Activated CD4-positive, alpha-beta T cell treated with anti-CD3 and anti-CD28 coated beads for 24 hours (primary cell): ENCODE measurements around the gene CCN2.
A peak's percentile ranks its signal among the peaks of the same experiment; 100 is the strongest.
"Not testable (repeated sequence)": the region's sequence is repeated elsewhere in the genome, so short reads cannot be mapped to it uniquely, and the experiment has no call there.

Source experiments
- DNase-seq, 2 donors: peaks; one replicate each; pipeline ENCODE4 v3.0.0-alpha.2; 2020; ENCODE audit warnings: low read depth in 2 of 2

The CCN2 gene

GRCh38 chr6:131909408-131910218 is 41.6 kb downstream of the CCN2 start:
- peak; percentile 56 to 69 for DNase-seq

- DNase-seq = not testable (repeated sequence)
These were observed 42.4 kb downstream of the CCN2 start for GRCh38 chr6:131908787-131909186.

- DNase-seq = not testable (repeated sequence)
These were observed 47.4 kb downstream of the CCN2 start for GRCh38 chr6:131903734-131904133.

GRCh38 chr6:131901326-131901873 is 49.8 kb downstream of the CCN2 start:
- DNase-seq = not testable (repeated sequence)

- no peak for DNase-seq
These were observed 50.9 kb downstream of the CCN2 start for GRCh38 chr6:131900231-131900630.

- DNase-seq = no peak
These were observed 52.5 kb downstream of the CCN2 start for GRCh38 chr6:131898718-131899117.
